Measurements from ENCODE around the gene FGB. TPM values are rescaled to one million over a fixed set of nuclear protein-coding genes. Genes with fewer than 3 reads are reported as not detected.

FGB gene
- total and polyA plus RNA-seq, 9 of the 15 experiments (the other 6 are each of a cell fraction or from before 2014, with no cell fraction given), result 0.07 to 1.9 (median 0.13) TPM; not detected in 6

DNA sequence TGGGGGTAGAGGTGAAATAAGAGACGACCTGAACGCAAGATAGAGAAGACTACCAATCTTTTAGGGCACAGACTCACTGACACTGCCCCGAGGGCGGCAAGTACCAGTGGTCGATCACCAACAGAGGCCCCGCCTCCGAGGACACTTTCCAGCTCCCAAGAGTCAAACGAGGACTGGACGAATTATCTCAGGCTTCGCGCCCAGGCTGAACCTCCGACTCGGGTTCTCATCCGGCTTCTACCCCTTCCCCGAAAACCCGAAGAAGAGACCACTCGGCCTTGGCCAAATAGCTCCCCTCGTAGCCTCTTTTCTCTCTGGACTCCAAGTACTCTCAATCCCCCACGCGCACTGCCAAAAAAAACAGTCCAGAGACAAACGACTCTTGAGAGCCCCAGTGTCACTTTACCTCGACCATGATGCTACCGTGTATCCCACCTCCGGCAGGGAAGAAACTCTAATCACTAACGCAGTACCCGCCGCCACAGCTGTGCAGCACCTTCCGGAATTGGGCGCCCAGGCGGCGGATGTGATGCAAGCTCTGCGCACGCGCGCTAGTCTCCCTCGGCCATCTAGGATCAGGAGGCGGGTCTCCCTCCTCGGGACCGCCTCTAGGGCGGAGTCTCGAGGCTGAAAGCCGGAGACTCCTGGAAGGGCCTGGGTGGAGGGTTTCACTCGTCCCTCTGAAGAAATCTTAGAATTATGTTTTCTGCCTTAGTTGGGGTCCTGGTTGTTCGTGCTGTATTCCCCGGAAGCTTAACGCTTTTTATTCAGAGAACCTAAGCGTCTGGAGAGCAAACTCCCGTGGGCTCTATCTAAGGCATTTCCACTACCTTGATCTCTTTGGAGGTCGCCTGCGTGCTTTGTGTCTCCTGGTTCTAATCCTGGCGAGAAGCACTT is 12.7 kb upstream of the FGB start, which contains the start of gene PLRG1 (continued):
- TF ChIP-seq, protein P1, sequence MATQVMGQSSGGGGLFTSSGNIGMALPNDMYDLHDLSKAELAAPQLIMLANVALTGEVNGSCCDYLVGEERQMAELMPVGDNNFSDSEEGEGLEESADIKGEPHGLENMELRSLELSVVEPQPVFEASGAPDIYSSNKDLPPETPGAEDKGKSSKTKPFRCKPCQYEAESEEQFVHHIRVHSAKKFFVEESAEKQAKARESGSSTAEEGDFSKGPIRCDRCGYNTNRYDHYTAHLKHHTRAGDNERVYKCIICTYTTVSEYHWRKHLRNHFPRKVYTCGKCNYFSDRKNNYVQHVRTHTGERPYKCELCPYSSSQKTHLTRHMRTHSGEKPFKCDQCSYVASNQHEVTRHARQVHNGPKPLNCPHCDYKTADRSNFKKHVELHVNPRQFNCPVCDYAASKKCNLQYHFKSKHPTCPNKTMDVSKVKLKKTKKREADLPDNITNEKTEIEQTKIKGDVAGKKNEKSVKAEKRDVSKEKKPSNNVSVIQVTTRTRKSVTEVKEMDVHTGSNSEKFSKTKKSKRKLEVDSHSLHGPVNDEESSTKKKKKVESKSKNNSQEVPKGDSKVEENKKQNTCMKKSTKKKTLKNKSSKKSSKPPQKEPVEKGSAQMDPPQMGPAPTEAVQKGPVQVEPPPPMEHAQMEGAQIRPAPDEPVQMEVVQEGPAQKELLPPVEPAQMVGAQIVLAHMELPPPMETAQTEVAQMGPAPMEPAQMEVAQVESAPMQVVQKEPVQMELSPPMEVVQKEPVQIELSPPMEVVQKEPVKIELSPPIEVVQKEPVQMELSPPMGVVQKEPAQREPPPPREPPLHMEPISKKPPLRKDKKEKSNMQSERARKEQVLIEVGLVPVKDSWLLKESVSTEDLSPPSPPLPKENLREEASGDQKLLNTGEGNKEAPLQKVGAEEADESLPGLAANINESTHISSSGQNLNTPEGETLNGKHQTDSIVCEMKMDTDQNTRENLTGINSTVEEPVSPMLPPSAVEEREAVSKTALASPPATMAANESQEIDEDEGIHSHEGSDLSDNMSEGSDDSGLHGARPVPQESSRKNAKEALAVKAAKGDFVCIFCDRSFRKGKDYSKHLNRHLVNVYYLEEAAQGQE (IDR thresholded peaks at IDR 0.05; ENCODE audit: borderline replicate concordance), result peak; percentile 42
- TF ChIP-seq, protein P1 (CRISPR knock-in tag; IDR thresholded peaks at IDR 0.05; ENCODE audit: low read depth), result no peak
- TF ChIP-seq, protein P2, sequence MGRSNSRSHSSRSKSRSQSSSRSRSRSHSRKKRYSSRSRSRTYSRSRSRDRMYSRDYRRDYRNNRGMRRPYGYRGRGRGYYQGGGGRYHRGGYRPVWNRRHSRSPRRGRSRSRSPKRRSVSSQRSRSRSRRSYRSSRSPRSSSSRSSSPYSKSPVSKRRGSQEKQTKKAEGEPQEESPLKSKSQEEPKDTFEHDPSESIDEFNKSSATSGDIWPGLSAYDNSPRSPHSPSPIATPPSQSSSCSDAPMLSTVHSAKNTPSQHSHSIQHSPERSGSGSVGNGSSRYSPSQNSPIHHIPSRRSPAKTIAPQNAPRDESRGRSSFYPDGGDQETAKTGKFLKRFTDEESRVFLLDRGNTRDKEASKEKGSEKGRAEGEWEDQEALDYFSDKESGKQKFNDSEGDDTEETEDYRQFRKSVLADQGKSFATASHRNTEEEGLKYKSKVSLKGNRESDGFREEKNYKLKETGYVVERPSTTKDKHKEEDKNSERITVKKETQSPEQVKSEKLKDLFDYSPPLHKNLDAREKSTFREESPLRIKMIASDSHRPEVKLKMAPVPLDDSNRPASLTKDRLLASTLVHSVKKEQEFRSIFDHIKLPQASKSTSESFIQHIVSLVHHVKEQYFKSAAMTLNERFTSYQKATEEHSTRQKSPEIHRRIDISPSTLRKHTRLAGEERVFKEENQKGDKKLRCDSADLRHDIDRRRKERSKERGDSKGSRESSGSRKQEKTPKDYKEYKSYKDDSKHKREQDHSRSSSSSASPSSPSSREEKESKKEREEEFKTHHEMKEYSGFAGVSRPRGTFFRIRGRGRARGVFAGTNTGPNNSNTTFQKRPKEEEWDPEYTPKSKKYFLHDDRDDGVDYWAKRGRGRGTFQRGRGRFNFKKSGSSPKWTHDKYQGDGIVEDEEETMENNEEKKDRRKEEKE (IDR thresholded peaks at IDR 0.05; ENCODE audit: borderline replicate concordance in 1 of 2, control insufficient read depth in 1 of 2, low read depth in 2 of 2, low read length in 1 of 2), result 0 out of 4 replicates have a peak, but pooled peaks of 1 of the 2 experiments have one; percentile 59
- TF ChIP-seq NRF1 (conservative IDR thresholded peaks at IDR 0.05 in 1 of 2, IDR thresholded peaks at IDR 0.05 in 1 of 2) (peak; percentile 95 to 96), CREM (IDR thresholded peaks at IDR 0.05; ENCODE audit: low read depth) (peak; percentile 74), SIN3A (IDR thresholded peaks at IDR 0.05; ENCODE audit: borderline replicate concordance in 2 of 2, control insufficient read depth in 1 of 2, low read depth in 2 of 2, low read length in 2 of 2) (peak; percentile 87 to 93), POLR2B (IDR thresholded peaks at IDR 0.05; ENCODE audit: low read depth, partially characterized antibody) (peak; percentile 81), ZFX (CRISPR knock-in tag; IDR thresholded peaks at IDR 0.05) (peak; percentile 55), ETV1 (tag; conservative IDR thresholded peaks at IDR 0.05; ENCODE audit: low read depth) (peak; percentile 66), DDX20 (tag; IDR thresholded peaks at IDR 0.05; ENCODE audit: low read depth) (no peak), CREB1 (IDR thresholded peaks at IDR 0.05) (peak; percentile 51; the same call in 1 of the 2 replicates), CREB1 (CRISPR knock-in tag; IDR thresholded peaks at IDR 0.05) (0 out of 2 replicates have a peak, but pooled peaks have one; percentile 45)

Data from K562 (cell line).